Camera-type eye (tissue), 1 donor: ENCODE measurements around the gene UCHL3. TPM values are rescaled to one million over a fixed set of nuclear protein-coding genes. Genes with fewer than 3 reads are reported as not detected.

Source experiments
- total RNA-seq: library from RNA; depleted of rRNA; stranded (reverse); fragments of >200 nt; gene quantifications from one replicate; pipeline ENCODE4 v1.2.3, GENCODE V29; 2014

UCHL3 gene
- total RNA-seq, result 34.5 TPM

GRCh38 chr13:75549262-75550158 is at the start of gene UCHL3:
Gene UCHL3, plus strand, starts transcription at chr13:75549791. Its CDS starts 30 bp downstream, at chr13:75549821.

GRCh38 chr13:75537401-75538365 is 11.9 kb upstream of the UCHL3 start, which contains the start of gene COMMD6:
Gene COMMD6, minus strand, starts transcription at chr13:75537841. Its CDS starts 36 bp downstream, at chr13:75537805.

GRCh38 chr13:75635828-75636435 is 86.3 kb downstream of the UCHL3 start, which contains the start of gene LMO7:
Gene LMO7, plus strand, starts transcription at chr13:75636330. Its CDS starts 328 bp downstream, at chr13:75636658.

Other genes with a start within 250 kb of the UCHL3 start
- gene TBC1D4, start 67.6 kb upstream of the UCHL3 start, total RNA-seq, result 28.6 TPM
- gene COMMD6, start 11.9 kb upstream of the UCHL3 start, total RNA-seq, result 26.2 TPM
- 91.8 TPM for gene LMO7, start 86.5 kb downstream of the UCHL3 start, total RNA-seq